ENCODE measurements around the gene FAM187B. TPM values are rescaled to one million over a fixed set of nuclear protein-coding genes. Genes with fewer than 3 reads are reported as not detected.

Gene FAM187B
- total RNA-seq, 2 donors from 2014 or later, result not detected

- Histone ChIP-seq H3K36me3 (replicated peaks in 1 of 2; ENCODE audit: insufficient read depth in 1 of 2, low read depth in 2 of 2) (no peaks in the 10 kb centered on the region), H3K9me3 (no peaks in the 10 kb centered on the region), H3K4me1 (peaks cover 13% of the 10 kb centered on the region), H3K4me3 (no peak overlapping the region), H3K27ac (no peak overlapping the region), H3K27me3 (no peaks in the 10 kb centered on the region)
- 84 to 91% methylated on average over 8 of the region's 8 CpGs for WGBS, 2 donors
- ATAC-seq (no peak), DNase-seq (no peak)
- TF ChIP-seq POLR2A (IDR thresholded peaks at IDR 0.05) (no peak), CTCF (IDR thresholded peaks at IDR 0.05) (no peak)
- intact Hi-C loops (cut with DNase I), result no loop called here
These were observed 20.4 kb downstream of the FAM187B start for GRCh38 chr19:35208121-35208520.

- Histone ChIP-seq H3K9me3 (no peaks in the 10 kb centered on the region), H3K4me1 (peaks cover 11% of the 10 kb centered on the region), H3K27ac (no peak overlapping the region), H3K36me3 (replicated peaks in 1 of 2; ENCODE audit: insufficient read depth in 1 of 2, low read depth in 2 of 2) (no peaks in the 10 kb centered on the region), H3K4me3 (no peak overlapping the region), H3K27me3 (no peaks in the 10 kb centered on the region)
- TF ChIP-seq CTCF (IDR thresholded peaks at IDR 0.05) (no peak), POLR2A (IDR thresholded peaks at IDR 0.05) (no peak)
- 85 to 89% methylated on average over 8 of the region's 8 CpGs for WGBS, 2 donors
- DNase-seq (no peak), ATAC-seq (no peak)
- intact Hi-C loops (cut with DNase I), result no loop called here
These were observed 21.1 kb downstream of the FAM187B start for GRCh38 chr19:35207391-35207871.

- no peak for DNase-seq
- Histone ChIP-seq H3K36me3 (replicated peaks in 1 of 2; ENCODE audit: insufficient read depth in 1 of 2, low read depth in 2 of 2) (no peaks in the 10 kb centered on the region), H3K9me3 (no peaks in the 10 kb centered on the region), H3K4me3 (no peak overlapping the region), H3K4me1 (peaks cover 11% of the 10 kb centered on the region), H3K27me3 (no peaks in the 10 kb centered on the region), H3K27ac (no peak overlapping the region)
- TF ChIP-seq POLR2A (IDR thresholded peaks at IDR 0.05) (no peak), CTCF (IDR thresholded peaks at IDR 0.05) (no peak)
- intact Hi-C loops (cut with DNase I), result no loop called here
- no peak for ATAC-seq
- 95 to 100% methylated on average over 1 of the region's 1 CpG for WGBS, 2 donors
These were observed 21.7 kb downstream of the FAM187B start for GRCh38 chr19:35206855-35207254.

- TF ChIP-seq POLR2A (IDR thresholded peaks at IDR 0.05), result no peak
- no peak for TF ChIP-seq CTCF (IDR thresholded peaks at IDR 0.05)
- ATAC-seq (no peak), DNase-seq (no peak)
- peaks cover 11% of the 10 kb centered on the region for H3K4me1 ChIP-seq
- no peaks in the 10 kb centered on the region for H3K36me3 ChIP-seq (replicated peaks in 1 of 2; ENCODE audit: insufficient read depth in 1 of 2, low read depth in 2 of 2)
- no peak overlapping the region for H3K27ac ChIP-seq
- no peaks in the 10 kb centered on the region for H3K9me3 ChIP-seq
- 55 to 69% methylated on average over 5 of the region's 5 CpGs for WGBS, 2 donors
- intact Hi-C loops (cut with DNase I), result no loop called here
- no peak overlapping the region for H3K4me3 ChIP-seq
- no peaks in the 10 kb centered on the region for H3K27me3 ChIP-seq
These were observed 22.2 kb downstream of the FAM187B start for GRCh38 chr19:35206379-35206778.

- H3K27me3 ChIP-seq, result no peaks in the 10 kb centered on the region
- DNase-seq, result no peak
- WGBS, 2 donors, result 20 to 21% methylated on average over 6 of the region's 6 CpGs
- no peak overlapping the region for H3K4me3 ChIP-seq
- intact Hi-C loops (cut with DNase I), result no loop called here
- H3K36me3 ChIP-seq (replicated peaks in 1 of 2; ENCODE audit: insufficient read depth in 1 of 2, low read depth in 2 of 2), result no peaks in the 10 kb centered on the region
- no peak overlapping the region for H3K27ac ChIP-seq
- peak; percentile 21 for ATAC-seq
- H3K9me3 ChIP-seq, result no peaks in the 10 kb centered on the region
- peaks cover 11% of the 10 kb centered on the region for H3K4me1 ChIP-seq
- TF ChIP-seq CTCF (IDR thresholded peaks at IDR 0.05), result no peak
- TF ChIP-seq POLR2A (IDR thresholded peaks at IDR 0.05), result no peak
These were observed 22.7 kb downstream of the FAM187B start for GRCh38 chr19:35205733-35206323.
